Peyer's patch (tissue), 4 donors: Measurements from ENCODE around the gene TFCP2L1.

Experiments used
- CTCF ChIP-seq, 6 experiments: fragments of 450-650 bp in 4 of 6; fragments of 200-600 bp in 2 of 6; sonication (generic) in 1 of 6; IDR thresholded peaks; one replicate each; pipeline ENCODE4 v1.5.1; 2017 to 2019; ENCODE audit warnings: antibody characterized with exemption in 6 of 6, mild to moderate bottlenecking in 3 of 6, moderate library complexity in 1 of 6
- POLR2A ChIP-seq, 2 donors: fragments of 450-650 bp; IDR thresholded peaks; one replicate each; pipeline ENCODE4 v1.5.1; 2017; ENCODE audit warnings: antibody characterized with exemption in 2 of 2, mild to moderate bottlenecking in 2 of 2, moderate library complexity in 2 of 2

GRCh38 chr2:121173112-121173511 is 111.9 kb downstream of the TFCP2L1 start:
- no peak for TF ChIP-seq POLR2A (IDR thresholded peaks at IDR 0.05)
- no peak for TF ChIP-seq CTCF (IDR thresholded peaks at IDR 0.05)
